Measurements from ENCODE around the gene C11orf54.

GRCh38 chr11:93715797-93716396 is 25.6 kb upstream of the C11orf54 start:
- TF ChIP-seq POLR2A (IDR thresholded peaks at IDR 0.05; ENCODE audit: low read depth, low read length) (no peak), POLR2AphosphoS5 (IDR thresholded peaks at IDR 0.05; ENCODE audit: low read depth, low read length) (no peak)

All from GM12892 (cell line).